HG03103 (cell line): Measurements from ENCODE around the gene CNGB1.
"Not testable (repeated sequence)": the region's sequence is repeated elsewhere in the genome, so short reads cannot be mapped to it uniquely, and the experiment has no call there.

Experiments
- ATAC-seq: cut with Tn5 transposase; IDR thresholded peaks from one replicate; pipeline ENCODE4 v1.9.1; 2021; ENCODE audit warnings: low read depth; ENCODE audit not compliant: unreplicated experiment

Gene CNGB1

GRCh38 chr16:57893559-57894389 lies 77.2 kb downstream of the CNGB1 start:
- ATAC-seq = no peak

GRCh38 chr16:57893217-57893558 lies 77.7 kb downstream of the CNGB1 start:
- ATAC-seq = no peak

- ATAC-seq = no peak
These were observed 78.4 kb downstream of the CNGB1 start for GRCh38 chr16:57892447-57893096.

- no peak for ATAC-seq
These were observed 78.9 kb downstream of the CNGB1 start for GRCh38 chr16:57892041-57892440.

- no peak for ATAC-seq
These were observed 80.2 kb downstream of the CNGB1 start for GRCh38 chr16:57890752-57891111.

GRCh38 chr16:57889960-57890751 lies 80.8 kb downstream of the CNGB1 start:
- no peak for ATAC-seq

GRCh38 chr16:57889522-57889921 lies 81.4 kb downstream of the CNGB1 start:
- ATAC-seq = no peak

- no peak for ATAC-seq
These were observed 81.8 kb downstream of the CNGB1 start for GRCh38 chr16:57889111-57889510.

- ATAC-seq = no peak
These were observed 82.8 kb downstream of the CNGB1 start for GRCh38 chr16:57888128-57888527.

- ATAC-seq = no peak
These were observed 83.2 kb downstream of the CNGB1 start for GRCh38 chr16:57887711-57888110.

GRCh38 chr16:57886427-57886826 lies 84.5 kb downstream of the CNGB1 start:
- ATAC-seq = no peak

GRCh38 chr16:57884655-57885133 lies 86.2 kb downstream of the CNGB1 start:
- ATAC-seq = no peak

- no peak for ATAC-seq
These were observed 86.8 kb downstream of the CNGB1 start for GRCh38 chr16:57883953-57884654.

- ATAC-seq = no peak
These were observed 87.4 kb downstream of the CNGB1 start for GRCh38 chr16:57883480-57883879.

GRCh38 chr16:57882792-57883191 lies 88.1 kb downstream of the CNGB1 start:
- no peak for ATAC-seq

GRCh38 chr16:57882206-57882605 lies 88.7 kb downstream of the CNGB1 start:
- ATAC-seq = no peak

- ATAC-seq = no peak
These were observed 92.3 kb downstream of the CNGB1 start for GRCh38 chr16:57878586-57878985.

- ATAC-seq = peak; percentile 64
These were observed 94.7 kb downstream of the CNGB1 start for GRCh38 chr16:57876210-57876609.

- no peak for ATAC-seq
These were observed 95.6 kb downstream of the CNGB1 start for GRCh38 chr16:57875347-57875746.

- ATAC-seq = no peak
These were observed 97.7 kb downstream of the CNGB1 start for GRCh38 chr16:57873218-57873617.

GRCh38 chr16:57872764-57873163 lies 98.2 kb downstream of the CNGB1 start:
- ATAC-seq = not testable (repeated sequence)
